HCT116 (cell line): ENCODE results near the gene GRK6. TPM values are rescaled to one million over a fixed set of nuclear protein-coding genes. Genes with fewer than 3 reads are reported as not detected.

Experiments used
- ATAC-seq: fragments of 200-7000 bp; cut with Tn5 transposase; 2 replicates; pipeline ENCODE4 v1.9.1; 2020; ENCODE audit warnings: mild to moderate bottlenecking, moderate library complexity
- BruUV-seq: library from RNA; stranded (reverse); fragments of 400-500 nt; replicated peaks from 2 replicates; lab custom pipeline; 2021; lab: Mats Ljungman, UMichigan
- CTCF ChIA-PET: fragments of 300-600 bp; sonication (Branson Sonifier 250); formaldehyde crosslinking; loops from one replicate; lab custom pipeline; 2021; ENCODE audit warnings: antibody characterized with exemption; lab: Charles Lee
- POLR2A ChIA-PET: fragments of 300-600, 350-600 bp; sonication (Branson Sonifier 250); formaldehyde crosslinking; loops from one replicate; lab custom pipeline; 2021; ENCODE audit warnings: antibody characterized with exemption; lab: Charles Lee
- RAD21 ChIA-PET, 2 experiments: fragments of 300-600 bp; sonication (Branson Sonifier 250); formaldehyde crosslinking; loops; one replicate each; lab custom pipeline; 2023; ENCODE audit warnings: low total read pairs in 2 of 2; ENCODE audit not compliant: uncharacterized antibody in 2 of 2, unreplicated experiment in 2 of 2, low non-redundant PET in 1 of 2; lab: Charles Lee
- DNase-seq: peaks from one replicate; pipeline ENCODE4 v3.0.0-alpha.2; 2010; ENCODE audit warnings: low read depth, low spot score
- H2AFZ ChIP-seq: fragments of 200-600 bp; shearing (Covaris generic), sonication (generic); 2 replicates; pipeline ENCODE4 v1.6.1; 2017; ENCODE audit warnings: low read depth, mixed run types, mixed read lengths, antibody characterized with exemption, low read length; ENCODE audit not compliant: poor library complexity, severe bottlenecking
- H3K27ac ChIP-seq: 2 replicates; pipeline ENCODE4 v1.5.1; 2012; ENCODE audit warnings: low read depth, low read length
- H3K27me3 ChIP-seq: fragments of 200-600 bp; sonication (generic); 2 replicates; pipeline ENCODE4 v1.6.1; 2016; ENCODE audit warnings: mixed run types, low read length, mixed read lengths; ENCODE audit not compliant: insufficient read depth
- H3K36me3 ChIP-seq, 2 experiments: fragments of 200-500 bp in 1 of 2; fragments of 200-600 bp in 1 of 2; sonication (Bioruptor generic) in 1 of 2; sonication (generic) in 1 of 2; 2 replicates each; pipeline versions ENCODE4 v1.5.1 to v1.6.1; 2014 to 2016; ENCODE audit warnings: low read length in 2 of 2, inconsistent platforms in 1 of 2, mixed read lengths in 1 of 2, mixed run types in 1 of 2; ENCODE audit not compliant: insufficient read depth in 2 of 2, control insufficient read depth in 1 of 2
- H3K4me1 ChIP-seq, 2 experiments: fragments of 200-600 bp in 1 of 2; sonication (generic) in 1 of 2; 2 replicates each; pipeline versions ENCODE4 v1.5.1 to v1.6.1; 2012 to 2017; ENCODE audit warnings: low read length in 2 of 2, inconsistent platforms in 1 of 2, mild to moderate bottlenecking in 1 of 2, mixed read lengths in 1 of 2, mixed run types in 1 of 2, moderate library complexity in 1 of 2; ENCODE audit not compliant: insufficient read depth in 2 of 2, control insufficient read depth in 1 of 2
- H3K4me2 ChIP-seq: fragments of 200-600 bp; sonication (generic); 2 replicates; pipeline ENCODE4 v1.6.1; 2017; ENCODE audit warnings: mixed run types, low read length, mixed read lengths
- H3K4me3 ChIP-seq, 2 experiments: fragments of 200-600 bp in 1 of 2; sonication (generic) in 1 of 2; replicated peaks in 1 of 2; 2 replicates each; pipeline ENCODE4 v1.5.1; 2011 to 2016; ENCODE audit warnings: low read length in 2 of 2, control low read depth in 1 of 2, low read depth in 1 of 2, mild to moderate bottlenecking in 1 of 2, mixed read lengths in 1 of 2, mixed run types in 1 of 2
- H3K79me2 ChIP-seq: fragments of 200-600 bp; sonication (generic); 2 replicates; pipeline ENCODE4 v1.6.1; 2017; ENCODE audit warnings: mild to moderate bottlenecking, mixed run types, low read length, moderate library complexity, mixed read lengths; ENCODE audit not compliant: insufficient read depth
- H3K9ac ChIP-seq: fragments of 200-600 bp; sonication (generic); 2 replicates; pipeline ENCODE4 v1.6.1; 2016; ENCODE audit warnings: low read length, mixed read lengths
- H3K9me2 ChIP-seq: fragments of 200-600 bp; sonication (generic), shearing (Covaris generic); 2 replicates; pipeline ENCODE4 v1.6.1; 2017; ENCODE audit warnings: mixed run types, mild to moderate bottlenecking, moderate library complexity; ENCODE audit not compliant: insufficient read depth
- H3K9me3 ChIP-seq, 2 experiments: fragments of 200-500 bp in 1 of 2; fragments of 200-600 bp in 1 of 2; sonication (Bioruptor generic) in 1 of 2; sonication (generic) in 1 of 2; 2 replicates each; pipeline ENCODE4 v1.6.1; 2014 to 2017; ENCODE audit warnings: low read length in 2 of 2, mixed read lengths in 2 of 2, inconsistent platforms in 1 of 2, low read depth in 1 of 2, mild to moderate bottlenecking in 1 of 2, mixed run types in 1 of 2, moderate library complexity in 1 of 2; ENCODE audit not compliant: control insufficient read depth in 1 of 2, insufficient read depth in 1 of 2
- H4K20me1 ChIP-seq: fragments of 200-600 bp; sonication (generic), shearing (Covaris generic); 2 replicates; pipeline ENCODE4 v1.6.1; 2017; ENCODE audit warnings: mixed run types, mild to moderate bottlenecking, moderate library complexity; ENCODE audit not compliant: insufficient read depth
- JUND ChIP-seq: IDR thresholded peaks from 2 replicates; pipeline ENCODE4 v1.6.1; 2012
- POLR2A ChIP-seq: IDR thresholded peaks from 2 replicates; pipeline ENCODE4 v1.7.0; 2011; ENCODE audit warnings: borderline replicate concordance; ENCODE audit not compliant: insufficient read depth, insufficient read length; ENCODE audit errors: extremely low read depth
- POLR2AphosphoS5 ChIP-seq: IDR thresholded peaks from 2 replicates; pipeline ENCODE4 v1.6.1; 2011; ENCODE audit warnings: mild to moderate bottlenecking, low read depth, low read length, moderate library complexity
- RAD21 ChIP-seq: IDR thresholded peaks from 2 replicates; pipeline ENCODE4 v1.6.1; 2012; ENCODE audit warnings: low read depth, mild to moderate bottlenecking
- SIN3A ChIP-seq: IDR thresholded peaks from 2 replicates; pipeline ENCODE4 v1.6.1; 2012; ENCODE audit warnings: low read depth
- TCF7L2 ChIP-seq: IDR thresholded peaks from 2 replicates; pipeline ENCODE4 v1.7.0; 2011; ENCODE audit warnings: borderline replicate concordance, inconsistent platforms; ENCODE audit not compliant: insufficient read depth, insufficient read length; ENCODE audit errors: extremely low read depth
- YY1 ChIP-seq: IDR thresholded peaks from 2 replicates; pipeline ENCODE4 v1.6.1; 2011; ENCODE audit warnings: low read length, low read depth, moderate library complexity, mild to moderate bottlenecking; ENCODE audit not compliant: insufficient replicate concordance; ENCODE audit errors: extremely low read depth
- intact Hi-C: fragments of 100-400 bp; cut with micrococcal nuclease; formaldehyde crosslinking; loops from 2 replicates; pipeline ENCODE4 v1.10.0; 2022
- total RNA-seq: library from RNA; stranded (reverse); gene quantifications from one replicate; pipeline ENCODE4 v1.2.1, GENCODE V29; 2021; ENCODE audit not compliant: unreplicated experiment
- TF ChIP-seq, protein P1 (sequence below): IDR thresholded peaks from 2 replicates; pipeline ENCODE4 v1.6.1; 2012
- TF ChIP-seq, protein P2 (sequence below), 3 experiments: fragments of 200-600 bp in 1 of 3; sonication (generic) in 1 of 3; IDR thresholded peaks in 2 of 3; conservative IDR thresholded peaks in 1 of 3; 2 replicates each; pipeline ENCODE4 v1.5.1; 2012 to 2017; ENCODE audit warnings: low read depth in 2 of 3, low read length in 2 of 3, antibody characterized with exemption in 1 of 3, borderline replicate concordance in 1 of 3, control low read depth in 1 of 3, mild to moderate bottlenecking in 1 of 3, mixed read lengths in 1 of 3, mixed run types in 1 of 3, moderate library complexity in 1 of 3; ENCODE audit not compliant: insufficient read depth in 1 of 3

The GRK6 gene
- total RNA-seq, 1 experiment from 2014 or later, result 89.3 TPM

DNA sequence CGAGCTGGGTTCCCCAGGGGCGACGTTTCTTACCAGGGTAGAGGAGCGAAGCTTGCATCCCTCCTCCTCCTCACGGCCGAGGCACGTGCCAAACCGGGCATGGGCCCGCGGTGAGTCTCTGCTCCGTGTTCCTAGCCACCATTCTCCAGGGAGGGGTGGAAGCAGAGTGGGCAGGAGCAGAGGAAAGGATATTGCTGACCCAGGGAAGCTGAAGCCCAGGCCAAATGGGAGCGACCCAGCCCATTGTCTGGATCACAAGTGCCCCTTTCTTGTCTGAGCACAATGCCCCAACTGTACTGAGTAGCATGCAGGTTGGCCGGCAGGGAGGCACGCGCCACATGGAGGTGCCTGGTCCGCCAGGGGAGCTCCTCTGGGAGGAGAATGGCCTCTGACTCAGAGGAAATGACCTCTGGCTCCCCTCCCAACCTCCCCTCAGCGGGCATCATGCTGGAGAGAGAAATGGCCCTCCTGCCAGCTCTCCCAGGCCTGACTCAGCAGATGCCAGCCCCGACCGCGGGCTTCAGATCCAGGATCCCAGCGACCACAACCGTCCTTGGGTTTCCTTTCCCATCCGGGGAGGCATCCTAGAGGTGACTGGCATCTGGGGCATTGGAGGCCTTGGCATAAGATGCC lies 21.3 kb downstream of the GRK6 start:
- ChIA-PET POLR2A (interaction anchor here (0.7 to 2.2 kb wide), 7 partner anchors 10 to 146 kb away, joined by 3 to 9 read pairs (median 5); partner anchors contain the start of gene PDLIM7), RAD21 (interaction anchor here (1.2 kb wide), 4 partner anchors 43 to 77 kb away, joined by 3 to 4 read pairs (median 4); no protein-coding TSS in a partner anchor), CTCF (interaction anchor here (1.1 to 6.3 kb wide), 7 partner anchors 7 to 79 kb away, joined by 3 to 53 read pairs (median 7); partner anchors contain the start of gene PDLIM7)
- no peaks in the 10 kb centered on the region for H3K9me2 ChIP-seq
- H3K4me3 ChIP-seq, result peak overlapping the region; percentile 55 to 86
- H3K9me3 ChIP-seq, result no peaks in the 10 kb centered on the region
- H3K9ac ChIP-seq, result peak overlapping the region; percentile 99
- no TSS peak for BruUV-seq
- peaks cover 0 to 17% of the 10 kb centered on the region in 2 experiments; a peak in 2 of 4 replicates for H3K36me3 ChIP-seq
- no peak overlapping the region for H2AFZ ChIP-seq
- intact Hi-C loops, result no loop called here
- H3K4me2 ChIP-seq, result peak overlapping the region; percentile 99
- H4K20me1 ChIP-seq, result peaks cover 3% of the 10 kb centered on the region; the same call in 1 of the 2 replicates
- ATAC-seq (peak; percentile 55), DNase-seq (peak; percentile 73)
- H3K27me3 ChIP-seq, result no peaks in the 10 kb centered on the region
- peaks cover 74% of the 10 kb centered on the region for H3K79me2 ChIP-seq
- H3K4me1 ChIP-seq, result peaks cover 18 to 65% of the 10 kb centered on the region in 2 experiments
- TF ChIP-seq SIN3A (no peak), TCF7L2 (peak; percentile 42), YY1 (peak; percentile 40), JUND (no peak), RAD21 (no peak), POLR2AphosphoS5 (peak; percentile 71), POLR2A (no peak)
- TF ChIP-seq, protein P1, sequence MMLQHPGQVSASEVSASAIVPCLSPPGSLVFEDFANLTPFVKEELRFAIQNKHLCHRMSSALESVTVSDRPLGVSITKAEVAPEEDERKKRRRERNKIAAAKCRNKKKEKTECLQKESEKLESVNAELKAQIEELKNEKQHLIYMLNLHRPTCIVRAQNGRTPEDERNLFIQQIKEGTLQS, result no peak
- TF ChIP-seq, protein P2, sequence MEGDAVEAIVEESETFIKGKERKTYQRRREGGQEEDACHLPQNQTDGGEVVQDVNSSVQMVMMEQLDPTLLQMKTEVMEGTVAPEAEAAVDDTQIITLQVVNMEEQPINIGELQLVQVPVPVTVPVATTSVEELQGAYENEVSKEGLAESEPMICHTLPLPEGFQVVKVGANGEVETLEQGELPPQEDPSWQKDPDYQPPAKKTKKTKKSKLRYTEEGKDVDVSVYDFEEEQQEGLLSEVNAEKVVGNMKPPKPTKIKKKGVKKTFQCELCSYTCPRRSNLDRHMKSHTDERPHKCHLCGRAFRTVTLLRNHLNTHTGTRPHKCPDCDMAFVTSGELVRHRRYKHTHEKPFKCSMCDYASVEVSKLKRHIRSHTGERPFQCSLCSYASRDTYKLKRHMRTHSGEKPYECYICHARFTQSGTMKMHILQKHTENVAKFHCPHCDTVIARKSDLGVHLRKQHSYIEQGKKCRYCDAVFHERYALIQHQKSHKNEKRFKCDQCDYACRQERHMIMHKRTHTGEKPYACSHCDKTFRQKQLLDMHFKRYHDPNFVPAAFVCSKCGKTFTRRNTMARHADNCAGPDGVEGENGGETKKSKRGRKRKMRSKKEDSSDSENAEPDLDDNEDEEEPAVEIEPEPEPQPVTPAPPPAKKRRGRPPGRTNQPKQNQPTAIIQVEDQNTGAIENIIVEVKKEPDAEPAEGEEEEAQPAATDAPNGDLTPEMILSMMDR (IDR thresholded peaks at IDR 0.05 in 2 of 3, conservative IDR thresholded peaks at IDR 0.05 in 1 of 3; ENCODE audit: borderline replicate concordance in 1 of 3, insufficient read depth in 1 of 3, low read depth in 2 of 3, low read length in 2 of 3), result 0 out of 6 replicates have a peak, but pooled peaks of 1 of the 3 experiments have one; percentile 11
- TF ChIP-seq, all 23 proteins: peak for 4
- H3K27ac ChIP-seq, result peak overlapping the region; percentile 95
